Gastrocnemius medialis (tissue), 4 donors: Measurements from ENCODE around the gene RIMS3. TPM values are rescaled to one million over a fixed set of nuclear protein-coding genes. Genes with fewer than 3 reads are reported as not detected.
A peak's percentile ranks its signal among the peaks of the same experiment; 100 is the strongest.
"Not testable (repeated sequence)": the region's sequence is repeated elsewhere in the genome, so short reads cannot be mapped to it uniquely, and the experiment has no call there.

ENCODE experiments used
- ATAC-seq, 2 donors: fragments of 150-250 bp; one replicate each; pipeline ENCODE4 v1.9.1; 2016
- DNase-seq, 2 donors: peaks; one replicate each; pipeline ENCODE4 v3.0.0-alpha.2; 2019
- H3K27ac ChIP-seq, 4 donors: fragments of 200-600 bp; sonication (generic); 1 replicate in 1 of 4; 2 replicates in 3 of 4; pipeline ENCODE4 v1.5.1; 2016 to 2018; ENCODE audit warnings: mild to moderate bottlenecking in 2 of 4, moderate library complexity in 1 of 4
- H3K27me3 ChIP-seq, 3 donors: fragments of 200-600 bp; sonication (generic) in 2 of 3; 1 replicate in 1 of 3; 2 replicates in 2 of 3; pipeline versions ENCODE4 v1.5.1 to v1.6.0; 2016 to 2019; ENCODE audit warnings: mild to moderate bottlenecking in 1 of 3, moderate library complexity in 1 of 3
- H3K36me3 ChIP-seq, 2 donors: fragments of 200-600 bp; sonication (generic) in 1 of 2; one replicate each; pipeline ENCODE4 v1.5.1; 2017 to 2018
- H3K4me1 ChIP-seq, 2 donors: fragments of 200-600 bp; sonication (generic) in 1 of 2; one replicate each; pipeline ENCODE4 v1.5.1; 2016 to 2017; ENCODE audit warnings: mild to moderate bottlenecking in 2 of 2
- H3K4me3 ChIP-seq, 4 donors: fragments of 200-600 bp; sonication (generic) in 3 of 4; 1 replicate in 1 of 4; 2 replicates in 3 of 4; pipeline ENCODE4 v1.5.1; 2016 to 2019; ENCODE audit warnings: mild to moderate bottlenecking in 2 of 4
- H3K9me3 ChIP-seq, 3 donors: fragments of 200-600 bp; sonication (generic) in 2 of 3; 1 replicate in 1 of 3; 2 replicates in 2 of 3; pipeline ENCODE4 v1.5.1; 2016 to 2019
- POLR2A ChIP-seq, 2 donors: fragments of 450-650 bp; IDR thresholded peaks; one replicate each; pipeline ENCODE4 v1.6.1; 2017; ENCODE audit warnings: antibody characterized with exemption in 2 of 2, mild to moderate bottlenecking in 2 of 2, moderate library complexity in 2 of 2
- in situ Hi-C, 4 donors: fragments of 200-750 bp; cut with MboI; loops; one replicate each; pipeline versions ENCODE4 v1.15.0 to v1.8.0; 2017; ENCODE audit warnings: low sequenced_read_pairs in 4 of 4
- intact Hi-C: fragments of 100-400 bp; cut with DNase I; formaldehyde crosslinking; loops from one replicate; pipeline ENCODE4 v1.15.1; 2023; ENCODE audit warnings: low total_unique reads
- total RNA-seq, 4 donors: library from RNA; depleted of rRNA; stranded (reverse); fragments of >200 nt; gene quantifications; one replicate each; pipeline versions ENCODE4 v1.1.0 to v1.2.3, GENCODE V29; 2016
- TF ChIP-seq, protein P1 (sequence below), 5 experiments: fragments of 450-650 bp in 3 of 5; fragments of 200-600 bp in 2 of 5; sonication (generic) in 2 of 5; IDR thresholded peaks in 4 of 5; conservative IDR thresholded peaks in 1 of 5; 1 replicate in 4 of 5; 2 replicates in 1 of 5; pipeline ENCODE4 v1.5.1; 2016 to 2019; ENCODE audit warnings: antibody characterized with exemption in 5 of 5, mild to moderate bottlenecking in 3 of 5, moderate library complexity in 3 of 5

Gene RIMS3
- total RNA-seq, 4 donors from 2014 or later, result 0.31 to 0.67 (median 0.44) TPM

DNA sequence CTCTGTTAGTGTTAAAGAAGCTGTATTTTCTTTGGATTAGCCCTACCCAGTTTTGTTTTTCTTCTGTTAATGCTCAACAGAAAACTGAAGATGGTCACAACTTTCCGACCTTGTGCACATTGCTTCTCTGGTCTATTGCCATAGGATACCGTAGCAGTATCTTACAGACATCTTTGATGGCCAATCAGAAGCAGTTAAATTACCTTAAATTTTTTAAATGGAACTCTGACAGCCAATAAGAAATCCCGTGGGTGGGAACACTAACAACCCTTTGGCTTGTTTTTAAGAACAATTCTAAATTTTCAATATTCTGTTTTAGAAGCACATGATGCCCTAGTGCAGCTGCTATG lies 43.2 kb upstream of the RIMS3 start:
- Histone ChIP-seq H3K36me3 (no peaks in the 10 kb centered on the region), H3K27ac (peak overlapping the region; percentile 82 to 91 (median 90)), H3K4me1 (peaks cover 63 to 68% of the 10 kb centered on the region in 2 donors), H3K27me3 (no peaks in the 10 kb centered on the region), H3K4me3 (peak overlapping the region; percentile 56 to 63 (median 62)), H3K9me3 (no peaks in the 10 kb centered on the region)
- intact Hi-C loops (loop anchor here (1.0 kb wide), 1 partner anchor 17 kb away; the partner anchor contains the start of gene NFYC), in situ Hi-C loops (no loop called here)
- DNase-seq, result no peak
- peak; percentile 67 to 77 for ATAC-seq
- TF ChIP-seq POLR2A (IDR thresholded peaks at IDR 0.05), result no peak
- TF ChIP-seq, protein P1, sequence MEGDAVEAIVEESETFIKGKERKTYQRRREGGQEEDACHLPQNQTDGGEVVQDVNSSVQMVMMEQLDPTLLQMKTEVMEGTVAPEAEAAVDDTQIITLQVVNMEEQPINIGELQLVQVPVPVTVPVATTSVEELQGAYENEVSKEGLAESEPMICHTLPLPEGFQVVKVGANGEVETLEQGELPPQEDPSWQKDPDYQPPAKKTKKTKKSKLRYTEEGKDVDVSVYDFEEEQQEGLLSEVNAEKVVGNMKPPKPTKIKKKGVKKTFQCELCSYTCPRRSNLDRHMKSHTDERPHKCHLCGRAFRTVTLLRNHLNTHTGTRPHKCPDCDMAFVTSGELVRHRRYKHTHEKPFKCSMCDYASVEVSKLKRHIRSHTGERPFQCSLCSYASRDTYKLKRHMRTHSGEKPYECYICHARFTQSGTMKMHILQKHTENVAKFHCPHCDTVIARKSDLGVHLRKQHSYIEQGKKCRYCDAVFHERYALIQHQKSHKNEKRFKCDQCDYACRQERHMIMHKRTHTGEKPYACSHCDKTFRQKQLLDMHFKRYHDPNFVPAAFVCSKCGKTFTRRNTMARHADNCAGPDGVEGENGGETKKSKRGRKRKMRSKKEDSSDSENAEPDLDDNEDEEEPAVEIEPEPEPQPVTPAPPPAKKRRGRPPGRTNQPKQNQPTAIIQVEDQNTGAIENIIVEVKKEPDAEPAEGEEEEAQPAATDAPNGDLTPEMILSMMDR (IDR thresholded peaks at IDR 0.05 in 4 of 5, conservative IDR thresholded peaks at IDR 0.05 in 1 of 5), result no peak

DNA sequence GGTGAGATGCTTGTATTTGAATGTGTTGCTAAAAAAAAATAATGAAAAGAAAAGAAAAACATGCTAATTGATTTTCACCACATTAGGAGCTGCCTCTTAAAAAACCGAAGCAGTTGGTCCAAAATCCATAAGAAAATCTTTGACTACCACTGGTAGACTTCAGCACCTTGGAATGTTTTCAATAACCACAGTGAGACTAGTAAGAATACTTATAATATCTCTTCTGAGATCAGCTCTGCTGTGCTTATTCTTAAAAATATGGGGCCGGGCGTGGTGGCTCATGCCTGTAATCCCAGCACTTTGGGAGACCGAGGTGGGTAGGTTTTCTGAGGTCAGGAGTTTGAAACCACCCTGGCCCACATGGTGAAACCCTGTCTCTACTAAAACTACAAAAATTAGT lies 41.1 kb upstream of the RIMS3 start:
- H3K4me1 ChIP-seq, result peaks cover 47 to 56% of the 10 kb centered on the region in 2 donors

DNA sequence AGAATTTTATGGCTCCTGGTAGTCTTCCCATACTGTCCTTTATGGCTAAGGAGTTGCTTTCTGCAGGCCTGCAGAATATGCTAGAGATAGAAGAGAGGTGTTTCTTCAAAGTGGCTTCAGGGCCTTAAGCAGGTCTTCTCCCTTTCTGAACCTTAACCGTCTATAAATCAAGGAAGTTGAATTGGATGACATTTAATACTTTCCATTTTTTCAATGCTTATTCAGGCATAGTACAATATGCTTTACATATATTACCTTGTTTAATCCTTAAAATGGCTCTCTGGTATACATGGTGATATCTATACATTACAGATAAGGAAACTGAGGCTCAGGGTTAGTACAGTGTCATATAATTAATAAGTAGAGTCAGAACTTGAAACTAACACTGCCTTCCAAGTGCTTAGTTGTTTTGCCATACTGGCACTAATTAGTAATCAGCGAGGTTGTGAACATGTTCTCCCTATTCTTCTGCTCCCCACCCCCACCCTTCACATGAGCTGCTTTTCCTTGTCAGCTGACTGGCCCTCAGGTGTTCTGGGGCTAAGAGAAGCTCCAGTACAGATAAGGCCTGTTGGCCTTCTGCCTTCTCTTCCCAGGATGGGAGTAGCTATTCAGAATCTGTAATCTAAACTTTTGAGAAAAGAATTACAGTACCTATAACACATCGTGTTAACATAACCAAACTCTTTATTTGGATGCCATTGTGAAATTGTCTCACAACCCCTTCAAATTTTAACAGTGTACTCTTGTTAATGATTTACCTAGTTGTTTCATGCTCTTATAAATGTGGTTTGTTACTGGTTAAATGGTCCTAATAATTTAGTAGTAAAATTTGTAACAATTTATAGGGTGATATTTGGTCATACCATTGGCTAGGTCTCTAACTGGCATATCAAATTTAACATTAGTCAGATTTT lies 39.6 kb upstream of the RIMS3 start:
- Histone ChIP-seq H3K36me3 (no peaks in the 10 kb centered on the region), H3K27me3 (no peaks in the 10 kb centered on the region), H3K27ac (peak overlapping the region in 2 of 4 donors; percentile 4 to 28), H3K4me3 (no peak overlapping the region), H3K9me3 (no peaks in the 10 kb centered on the region), H3K4me1 (peaks cover 32 to 44% of the 10 kb centered on the region in 2 donors)
- no peak for DNase-seq
- in situ Hi-C loops (no loop called here), intact Hi-C loops (no loop called here)
- no peak for TF ChIP-seq POLR2A (IDR thresholded peaks at IDR 0.05)
- TF ChIP-seq, protein P1 (IDR thresholded peaks at IDR 0.05 in 4 of 5, conservative IDR thresholded peaks at IDR 0.05 in 1 of 5), result no peak
- no peak for ATAC-seq

More for the DNA sequence above, 41.1 kb upstream of the RIMS3 start:
- no peaks in the 10 kb centered on the region for H3K27me3 ChIP-seq
- intact Hi-C loops, result no loop called here
- DNase-seq, result no peak
- no peaks in the 10 kb centered on the region for H3K9me3 ChIP-seq
- no peaks in the 10 kb centered on the region for H3K36me3 ChIP-seq
- no peak overlapping the region for H3K27ac ChIP-seq
- in situ Hi-C loops, result no loop called here
- no peak overlapping the region for H3K4me3 ChIP-seq
- ATAC-seq, result no peak
- TF ChIP-seq, protein P1 (IDR thresholded peaks at IDR 0.05 in 4 of 5, conservative IDR thresholded peaks at IDR 0.05 in 1 of 5), result no peak
- no peak for TF ChIP-seq POLR2A (IDR thresholded peaks at IDR 0.05)

DNA sequence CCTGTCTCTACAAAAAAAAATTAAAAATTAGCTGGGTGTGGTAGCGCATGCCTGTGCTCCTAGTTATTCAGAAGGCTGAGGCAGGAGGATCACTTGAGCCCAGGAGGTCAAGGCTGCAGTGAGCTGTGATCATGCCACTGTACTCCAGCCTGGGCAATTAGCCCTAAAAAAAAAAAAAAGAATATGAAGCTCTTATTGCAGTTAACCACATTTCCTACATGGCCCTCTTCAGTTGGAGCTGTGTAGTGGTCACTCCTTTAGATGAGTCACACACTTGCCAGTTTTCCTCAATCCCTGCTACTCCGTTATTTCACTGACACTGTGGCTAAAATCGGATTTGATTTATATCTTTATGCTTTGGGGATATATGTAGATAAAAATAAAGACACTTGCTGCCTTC lies 37.8 kb upstream of the RIMS3 start:
- no peak overlapping the region for H3K27ac ChIP-seq
- TF ChIP-seq POLR2A (IDR thresholded peaks at IDR 0.05), result no peak
- TF ChIP-seq, protein P1 (IDR thresholded peaks at IDR 0.05 in 4 of 5, conservative IDR thresholded peaks at IDR 0.05 in 1 of 5), result no peak
- no peak for ATAC-seq
- H3K36me3 ChIP-seq, result no peaks in the 10 kb centered on the region
- intact Hi-C loops (no loop called here), in situ Hi-C loops (no loop called here)
- no peaks in the 10 kb centered on the region for H3K27me3 ChIP-seq
- DNase-seq, result no peak
- H3K9me3 ChIP-seq, result no peaks in the 10 kb centered on the region
- no peak overlapping the region for H3K4me3 ChIP-seq
- H3K4me1 ChIP-seq, result peaks cover 30 to 38% of the 10 kb centered on the region in 2 donors

DNA sequence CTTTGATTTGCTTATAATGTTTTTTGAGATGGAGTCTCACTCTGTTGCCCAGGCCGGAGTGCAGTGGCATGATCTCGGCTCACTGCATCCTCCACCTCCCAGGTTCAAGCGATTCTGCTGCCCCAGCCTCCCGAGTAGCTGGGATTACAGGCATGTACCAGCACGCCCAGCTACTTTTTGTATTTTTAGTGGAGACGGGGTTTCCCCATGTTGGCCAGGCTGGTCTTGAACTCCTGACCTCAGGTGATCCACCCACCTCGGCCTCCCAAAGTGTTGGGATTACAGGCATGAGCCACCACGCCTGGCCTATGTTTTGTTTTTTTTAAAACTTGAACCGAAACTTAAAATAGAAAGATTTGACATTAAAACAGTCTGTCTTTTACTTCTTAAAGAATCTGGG lies 37.3 kb upstream of the RIMS3 start:
- H3K36me3 ChIP-seq, H3K27ac ChIP-seq, H3K4me3 ChIP-seq, in situ Hi-C loops, DNase-seq, ATAC-seq, H3K27me3 ChIP-seq, H3K9me3 ChIP-seq, intact Hi-C loops: not testable (repeated sequence)
- peaks cover 25 to 33% of the 10 kb centered on the region in 2 donors for H3K4me1 ChIP-seq
